Measurements from ENCODE around the gene SELENOH. TPM values are rescaled to one million over a fixed set of nuclear protein-coding genes. Genes with fewer than 3 reads are reported as not detected.

The SELENOH gene
- total RNA-seq, 2 experiments from 2014 or later: 129 to 181 TPM

DNA sequence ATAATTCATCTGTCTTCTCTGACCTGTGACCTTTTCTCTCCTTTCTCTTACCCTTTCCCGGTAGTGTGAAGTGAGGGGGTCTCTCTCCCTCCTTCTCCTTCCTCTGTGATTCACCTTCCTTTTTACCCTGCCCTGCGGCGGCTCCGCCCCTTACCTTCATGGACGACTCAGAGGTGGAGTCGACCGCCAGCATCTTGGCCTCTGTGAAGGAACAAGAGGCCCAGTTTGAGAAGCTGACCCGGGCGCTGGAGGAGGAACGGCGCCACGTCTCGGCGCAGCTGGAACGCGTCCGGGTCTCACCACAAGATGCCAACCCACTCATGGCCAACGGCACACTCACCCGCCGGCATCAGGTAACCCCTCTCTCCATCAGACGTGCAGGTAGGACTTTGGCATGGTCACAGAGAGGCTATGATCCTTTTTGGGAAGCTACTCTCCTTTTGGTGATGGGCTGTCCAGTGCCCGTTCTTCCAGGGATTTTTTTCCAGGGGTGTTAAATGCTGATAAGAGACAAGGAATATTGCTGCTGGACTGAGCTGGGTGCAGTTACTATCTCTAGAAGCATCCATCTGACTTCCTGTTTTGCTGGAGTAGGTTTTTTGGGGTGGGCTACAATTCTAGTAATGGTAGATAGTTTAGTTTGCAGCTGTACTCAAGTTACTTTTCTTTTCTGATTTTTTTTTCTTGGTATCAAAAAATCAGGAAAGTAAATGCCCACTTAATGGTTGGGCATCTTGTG is 50.2 kb downstream of the SELENOH start:
- H3K36me3 Mint-ChIP-seq (ENCODE audit: low read depth): peaks cover 20% of the 10 kb centered on the region
- peak overlapping the region; percentile 89 for H3K27ac Mint-ChIP-seq
- DNase-seq: no peak

DNA sequence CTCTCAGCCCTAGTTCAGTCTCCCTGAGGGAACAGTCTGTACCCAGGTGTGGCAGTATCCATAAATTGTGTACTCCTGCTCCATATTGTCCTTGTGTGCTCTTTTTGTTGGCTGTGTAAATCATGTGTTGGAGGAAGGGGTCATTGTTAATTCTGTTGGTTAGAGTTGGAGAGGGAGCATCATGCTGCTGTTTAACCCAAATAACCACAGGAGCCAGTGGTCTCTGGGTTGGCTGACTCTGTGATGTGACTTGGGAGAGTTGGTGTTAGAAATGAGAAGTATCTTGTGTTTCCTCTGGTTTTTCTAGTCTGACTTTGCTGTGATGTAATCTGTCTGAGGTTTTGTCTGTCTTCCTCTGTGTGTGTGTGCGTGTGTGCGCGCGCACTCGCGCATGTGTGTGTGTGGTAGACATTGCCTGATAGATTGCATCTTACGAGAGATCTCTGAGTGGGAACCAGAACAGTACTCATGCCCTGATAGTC is 50.8 kb downstream of the SELENOH start:
- H3K36me3 Mint-ChIP-seq (ENCODE audit: low read depth): peaks cover 22% of the 10 kb centered on the region
- H3K9me3 Mint-ChIP-seq: no peaks in the 10 kb centered on the region
- ChIA-PET POLR2A (interaction anchor here (0.8 kb wide), 1 partner anchor 50 kb away, joined by 3 read pairs; the partner anchor contains the start of gene SELENOH), CTCF (interaction anchor here (0.6 to 2.8 kb wide), 6 partner anchors 8 to 763 kb away, joined by 3 to 14 read pairs (median 4); no protein-coding TSS in a partner anchor)
- peak overlapping the region; percentile 89 for H3K27ac Mint-ChIP-seq
- DNase-seq: peak; percentile 88
- peaks cover 54% of the 10 kb centered on the region for H3K4me1 Mint-ChIP-seq
- no peaks in the 10 kb centered on the region for H3K27me3 Mint-ChIP-seq
- H3K4me3 Mint-ChIP-seq: peak overlapping the region; percentile 49

More for the DNA sequence above, 50.2 kb downstream of the SELENOH start:
- H3K9me3 Mint-ChIP-seq: no peaks in the 10 kb centered on the region
- no peaks in the 10 kb centered on the region for H3K27me3 Mint-ChIP-seq
- H3K4me3 Mint-ChIP-seq: no peak overlapping the region
- CTCF ChIA-PET: interaction anchor here (0.7 to 2.8 kb wide), 4 partner anchors 9 to 224 kb away, joined by 3 to 14 read pairs (median 6); partner anchors contain the start of gene UBE2L6
- POLR2A ChIA-PET: interaction anchor here (0.8 kb wide), 1 partner anchor 50 kb away, joined by 3 read pairs; the partner anchor contains the start of gene SELENOH
- peaks cover 54% of the 10 kb centered on the region for H3K4me1 Mint-ChIP-seq

GRCh38 chr11:57792870-57793269 is 51.6 kb downstream of the SELENOH start:
- peak overlapping the region; percentile 72 for H3K27ac Mint-ChIP-seq
- peaks cover 21% of the 10 kb centered on the region for H3K36me3 Mint-ChIP-seq (ENCODE audit: low read depth)
- peak overlapping the region; percentile 49 for H3K4me3 Mint-ChIP-seq
- H3K4me1 Mint-ChIP-seq: peaks cover 55% of the 10 kb centered on the region
- ChIA-PET CTCF (interaction anchor here (0.6 to 2.8 kb wide), 5 partner anchors 9 to 762 kb away, joined by 3 to 14 read pairs (median 4); no protein-coding TSS in a partner anchor), POLR2A (no interaction called here)
- H3K9me3 Mint-ChIP-seq: no peaks in the 10 kb centered on the region
- no peaks in the 10 kb centered on the region for H3K27me3 Mint-ChIP-seq
- DNase-seq: no peak

Other genes with a start within 250 kb of the SELENOH start
- gene SLC43A1, start 225.8 kb upstream of the SELENOH start, total RNA-seq: 10 to 100 TPM; 22.9 to 23.4 TPM
- gene TIMM10, start 210.7 kb upstream of the SELENOH start, total RNA-seq: 10 to 100 TPM; 87.3 to 97.7 TPM
- gene SMTNL1, start 203.9 kb upstream of the SELENOH start, total RNA-seq: not detected
- gene UBE2L6, start 173.8 kb upstream of the SELENOH start, total RNA-seq: 100 to 1,000 TPM; 303 to 350 TPM
- under 1 TPM in 1 of 2 experiments, not detected in 1; 0.23 TPM for gene SERPING1, start 143.8 kb upstream of the SELENOH start, total RNA-seq
- gene YPEL4, start 91.6 kb upstream of the SELENOH start, total RNA-seq: under 1 TPM; 0.17 to 0.19 TPM
- gene CLP1, start 83.7 kb upstream of the SELENOH start, total RNA-seq: 10 to 100 TPM; 17.1 to 21.2 TPM
- 10 to 100 TPM; 62.9 to 65.5 TPM for gene ZDHHC5, start 73.4 kb upstream of the SELENOH start, total RNA-seq
- 10 to 100 TPM; 11.8 to 12.2 TPM for gene MED19, start 29.3 kb upstream of the SELENOH start, total RNA-seq
- 10 to 100 TPM; 62.9 to 74.2 TPM for gene TMX2, start 28.9 kb upstream of the SELENOH start, total RNA-seq
- gene BTBD18, start 10.3 kb downstream of the SELENOH start, total RNA-seq: not detected
- gene CTNND1, start 20.3 kb downstream of the SELENOH start, total RNA-seq: 1 to 10 TPM; 5.1 TPM